ENCODE results near the gene BAIAP2. TPM values are rescaled to one million over a fixed set of nuclear protein-coding genes. Genes with fewer than 3 reads are reported as not detected.

Gene BAIAP2
- total and polyA plus RNA-seq, 2 of the 13 experiments (the other 11 are each of a cell fraction or from before 2014, with no cell fraction given): 22.5 to 24.0 TPM

DNA sequence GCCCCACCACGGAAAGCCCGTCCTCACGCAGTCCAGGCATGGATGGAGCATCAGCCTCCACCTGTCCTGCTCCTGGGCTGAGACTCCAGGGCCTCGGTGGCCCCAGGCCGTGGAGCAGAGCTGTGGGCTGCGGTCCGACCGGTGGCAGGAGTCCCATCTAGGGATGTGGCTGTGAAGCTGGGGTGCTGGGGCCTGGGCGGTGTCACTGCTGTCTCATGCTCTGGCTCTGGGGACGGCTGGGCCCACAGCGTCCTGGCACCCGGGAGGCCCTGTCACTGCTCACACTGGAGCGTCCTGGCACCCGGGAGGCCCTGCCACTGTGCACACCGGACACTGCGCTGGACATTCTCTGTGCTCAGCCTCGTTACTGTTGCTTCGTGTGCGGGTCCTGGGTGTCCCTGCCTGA lies 8.4 kb downstream of the BAIAP2 start (continued):
- TF ChIP-seq, protein P1, sequence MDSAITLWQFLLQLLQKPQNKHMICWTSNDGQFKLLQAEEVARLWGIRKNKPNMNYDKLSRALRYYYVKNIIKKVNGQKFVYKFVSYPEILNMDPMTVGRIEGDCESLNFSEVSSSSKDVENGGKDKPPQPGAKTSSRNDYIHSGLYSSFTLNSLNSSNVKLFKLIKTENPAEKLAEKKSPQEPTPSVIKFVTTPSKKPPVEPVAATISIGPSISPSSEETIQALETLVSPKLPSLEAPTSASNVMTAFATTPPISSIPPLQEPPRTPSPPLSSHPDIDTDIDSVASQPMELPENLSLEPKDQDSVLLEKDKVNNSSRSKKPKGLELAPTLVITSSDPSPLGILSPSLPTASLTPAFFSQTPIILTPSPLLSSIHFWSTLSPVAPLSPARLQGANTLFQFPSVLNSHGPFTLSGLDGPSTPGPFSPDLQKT (CRISPR knock-in tag; IDR thresholded peaks at IDR 0.05; ENCODE audit: borderline replicate concordance): no peak
- TF ChIP-seq TARDBP (CRISPR knock-in tag; IDR thresholded peaks at IDR 0.05) (no peak), ZNF644 (CRISPR knock-in tag; IDR thresholded peaks at IDR 0.05; ENCODE audit: low read depth) (no peak), CEBPG (CRISPR knock-in tag; IDR thresholded peaks at IDR 0.05) (no peak), EEA1 (CRISPR knock-in tag; IDR thresholded peaks at IDR 0.05; ENCODE audit: borderline replicate concordance) (no peak; the same call in 1 of the 2 replicates), TOE1 (CRISPR knock-in tag; IDR thresholded peaks at IDR 0.05) (no peak), ZNF160 (CRISPR knock-in tag; IDR thresholded peaks at IDR 0.05) (peak; percentile 86; the same call in 1 of the 2 replicates), REL (CRISPR knock-in tag; conservative IDR thresholded peaks at IDR 0.05) (no peak), MEIS2 (CRISPR knock-in tag; IDR thresholded peaks at IDR 0.05) (0 out of 2 replicates have a peak, but pooled peaks have one; percentile 6), MTF2 (CRISPR knock-in tag; IDR thresholded peaks at IDR 0.05; ENCODE audit: borderline replicate concordance) (peak; percentile 64; the same call in 1 of the 2 replicates), HNRNPK (IDR thresholded peaks at IDR 0.05; ENCODE audit: low read depth, low read length, poor library complexity, severe bottlenecking) (no peak), GLI4 (CRISPR knock-in tag; IDR thresholded peaks at IDR 0.05; ENCODE audit: borderline replicate concordance) (0 out of 2 replicates have a peak, but pooled peaks have one; percentile 31), ZKSCAN8 (CRISPR knock-in tag; IDR thresholded peaks at IDR 0.05; ENCODE audit: borderline replicate concordance) (no peak), HNF4A (CRISPR knock-in tag; IDR thresholded peaks at IDR 0.05) (no peak), STAT5B (CRISPR knock-in tag; IDR thresholded peaks at IDR 0.05) (no peak), PLRG1 (conservative IDR thresholded peaks at IDR 0.05) (no peak), SKI (IDR thresholded peaks at IDR 0.05; ENCODE audit: partially characterized antibody) (no peak)
- TF ChIP-seq, protein P2, sequence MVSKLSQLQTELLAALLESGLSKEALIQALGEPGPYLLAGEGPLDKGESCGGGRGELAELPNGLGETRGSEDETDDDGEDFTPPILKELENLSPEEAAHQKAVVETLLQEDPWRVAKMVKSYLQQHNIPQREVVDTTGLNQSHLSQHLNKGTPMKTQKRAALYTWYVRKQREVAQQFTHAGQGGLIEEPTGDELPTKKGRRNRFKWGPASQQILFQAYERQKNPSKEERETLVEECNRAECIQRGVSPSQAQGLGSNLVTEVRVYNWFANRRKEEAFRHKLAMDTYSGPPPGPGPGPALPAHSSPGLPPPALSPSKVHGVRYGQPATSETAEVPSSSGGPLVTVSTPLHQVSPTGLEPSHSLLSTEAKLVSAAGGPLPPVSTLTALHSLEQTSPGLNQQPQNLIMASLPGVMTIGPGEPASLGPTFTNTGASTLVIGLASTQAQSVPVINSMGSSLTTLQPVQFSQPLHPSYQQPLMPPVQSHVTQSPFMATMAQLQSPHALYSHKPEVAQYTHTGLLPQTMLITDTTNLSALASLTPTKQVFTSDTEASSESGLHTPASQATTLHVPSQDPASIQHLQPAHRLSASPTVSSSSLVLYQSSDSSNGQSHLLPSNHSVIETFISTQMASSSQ (IDR thresholded peaks at IDR 0.05; ENCODE audit: low read depth): no peak
- TF ChIP-seq, protein P2 (CRISPR knock-in tag; IDR thresholded peaks at IDR 0.05; ENCODE audit: borderline replicate concordance): peak; percentile 29; the same call in 1 of the 2 replicates
- TF ChIP-seq, protein P3, sequence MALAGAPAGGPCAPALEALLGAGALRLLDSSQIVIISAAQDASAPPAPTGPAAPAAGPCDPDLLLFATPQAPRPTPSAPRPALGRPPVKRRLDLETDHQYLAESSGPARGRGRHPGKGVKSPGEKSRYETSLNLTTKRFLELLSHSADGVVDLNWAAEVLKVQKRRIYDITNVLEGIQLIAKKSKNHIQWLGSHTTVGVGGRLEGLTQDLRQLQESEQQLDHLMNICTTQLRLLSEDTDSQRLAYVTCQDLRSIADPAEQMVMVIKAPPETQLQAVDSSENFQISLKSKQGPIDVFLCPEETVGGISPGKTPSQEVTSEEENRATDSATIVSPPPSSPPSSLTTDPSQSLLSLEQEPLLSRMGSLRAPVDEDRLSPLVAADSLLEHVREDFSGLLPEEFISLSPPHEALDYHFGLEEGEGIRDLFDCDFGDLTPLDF (CRISPR knock-in tag; IDR thresholded peaks at IDR 0.05): no peak
- TF ChIP-seq, protein P4, sequence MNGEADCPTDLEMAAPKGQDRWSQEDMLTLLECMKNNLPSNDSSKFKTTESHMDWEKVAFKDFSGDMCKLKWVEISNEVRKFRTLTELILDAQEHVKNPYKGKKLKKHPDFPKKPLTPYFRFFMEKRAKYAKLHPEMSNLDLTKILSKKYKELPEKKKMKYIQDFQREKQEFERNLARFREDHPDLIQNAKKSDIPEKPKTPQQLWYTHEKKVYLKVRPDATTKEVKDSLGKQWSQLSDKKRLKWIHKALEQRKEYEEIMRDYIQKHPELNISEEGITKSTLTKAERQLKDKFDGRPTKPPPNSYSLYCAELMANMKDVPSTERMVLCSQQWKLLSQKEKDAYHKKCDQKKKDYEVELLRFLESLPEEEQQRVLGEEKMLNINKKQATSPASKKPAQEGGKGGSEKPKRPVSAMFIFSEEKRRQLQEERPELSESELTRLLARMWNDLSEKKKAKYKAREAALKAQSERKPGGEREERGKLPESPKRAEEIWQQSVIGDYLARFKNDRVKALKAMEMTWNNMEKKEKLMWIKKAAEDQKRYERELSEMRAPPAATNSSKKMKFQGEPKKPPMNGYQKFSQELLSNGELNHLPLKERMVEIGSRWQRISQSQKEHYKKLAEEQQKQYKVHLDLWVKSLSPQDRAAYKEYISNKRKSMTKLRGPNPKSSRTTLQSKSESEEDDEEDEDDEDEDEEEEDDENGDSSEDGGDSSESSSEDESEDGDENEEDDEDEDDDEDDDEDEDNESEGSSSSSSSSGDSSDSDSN (CRISPR knock-in tag; IDR thresholded peaks at IDR 0.05): no peak; the same call in 1 of the 2 replicates
- TF ChIP-seq, protein P5, sequence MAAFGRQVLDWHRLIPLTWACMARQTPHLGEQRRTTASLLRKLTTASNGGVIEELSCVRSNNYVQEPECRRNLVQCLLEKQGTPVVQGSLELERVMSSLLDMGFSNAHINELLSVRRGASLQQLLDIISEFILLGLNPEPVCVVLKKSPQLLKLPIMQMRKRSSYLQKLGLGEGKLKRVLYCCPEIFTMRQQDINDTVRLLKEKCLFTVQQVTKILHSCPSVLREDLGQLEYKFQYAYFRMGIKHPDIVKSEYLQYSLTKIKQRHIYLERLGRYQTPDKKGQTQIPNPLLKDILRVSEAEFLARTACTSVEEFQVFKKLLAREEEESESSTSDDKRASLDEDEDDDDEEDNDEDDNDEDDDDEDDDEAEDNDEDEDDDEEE (CRISPR knock-in tag; IDR thresholded peaks at IDR 0.05): no peak
